Measurements from ENCODE around the gene BCR.
"Not testable (repeated sequence)": the region's sequence is repeated elsewhere in the genome, so short reads cannot be mapped to it uniquely, and the experiment has no call there.

BCR gene

DNA sequence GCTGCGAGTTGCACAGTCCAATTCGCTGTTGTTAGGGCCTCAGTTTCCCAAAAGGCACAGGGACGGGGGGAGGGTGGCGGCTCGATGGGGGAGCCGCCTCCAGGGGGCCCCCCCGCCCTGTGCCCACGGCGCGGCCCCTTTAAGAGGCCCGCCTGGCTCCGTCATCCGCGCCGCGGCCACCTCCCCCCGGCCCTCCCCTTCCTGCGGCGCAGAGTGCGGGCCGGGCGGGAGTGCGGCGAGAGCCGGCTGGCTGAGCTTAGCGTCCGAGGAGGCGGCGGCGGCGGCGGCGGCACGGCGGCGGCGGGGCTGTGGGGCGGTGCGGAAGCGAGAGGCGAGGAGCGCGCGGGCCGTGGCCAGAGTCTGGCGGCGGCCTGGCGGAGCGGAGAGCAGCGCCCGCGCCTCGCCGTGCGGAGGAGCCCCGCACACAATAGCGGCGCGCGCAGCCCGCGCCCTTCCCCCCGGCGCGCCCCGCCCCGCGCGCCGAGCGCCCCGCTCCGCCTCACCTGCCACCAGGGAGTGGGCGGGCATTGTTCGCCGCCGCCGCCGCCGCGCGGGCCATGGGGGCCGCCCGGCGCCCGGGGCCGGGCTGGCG is at the start of gene BCR:
Gene BCR (plus strand): TSS at position 209 of the 592 bp plus-strand sequence. CDS start 452 bp downstream, outside the sequence.
- DNase-seq, result no peak

DNA sequence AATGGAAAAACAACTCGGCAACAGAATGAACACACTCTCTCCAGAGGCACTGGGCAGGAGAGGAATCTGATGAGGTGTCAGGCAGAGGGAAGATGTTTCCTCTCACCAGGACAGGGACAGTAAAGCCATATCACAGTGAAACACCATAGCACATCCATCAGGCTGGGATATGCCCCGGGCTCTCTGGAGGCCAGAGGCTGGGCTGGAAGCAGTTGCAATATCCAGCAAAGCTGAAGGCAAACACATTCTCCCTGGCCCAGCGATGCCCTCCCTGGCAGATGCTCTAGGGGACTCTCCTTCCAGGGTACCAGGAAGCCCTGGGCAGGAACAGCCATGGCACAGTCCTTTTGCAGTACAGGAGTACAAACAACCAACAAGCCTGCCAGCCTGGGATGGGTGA is 49.6 kb upstream of the BCR start:
- DNase-seq, result no peak

DNA sequence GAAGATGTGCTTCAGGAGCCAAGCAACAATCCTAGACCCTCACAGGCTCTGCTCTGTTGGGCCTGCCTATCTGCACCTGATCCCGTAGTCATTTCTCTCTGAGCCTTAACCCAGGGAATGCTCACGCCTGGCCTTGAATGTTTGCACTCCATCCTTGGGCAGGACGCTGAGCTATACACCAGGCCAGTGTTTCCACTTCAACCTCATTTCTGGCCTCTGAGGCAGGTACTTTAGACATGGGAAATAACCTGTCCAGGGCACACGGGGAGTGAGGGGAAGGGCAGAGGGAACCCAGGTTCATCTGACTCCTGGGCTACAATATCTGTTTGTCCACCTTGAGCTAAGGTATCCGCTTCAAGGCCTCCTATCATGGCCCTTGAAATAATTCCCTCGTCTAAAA is 48.4 kb upstream of the BCR start:
- no peak for DNase-seq

DNA sequence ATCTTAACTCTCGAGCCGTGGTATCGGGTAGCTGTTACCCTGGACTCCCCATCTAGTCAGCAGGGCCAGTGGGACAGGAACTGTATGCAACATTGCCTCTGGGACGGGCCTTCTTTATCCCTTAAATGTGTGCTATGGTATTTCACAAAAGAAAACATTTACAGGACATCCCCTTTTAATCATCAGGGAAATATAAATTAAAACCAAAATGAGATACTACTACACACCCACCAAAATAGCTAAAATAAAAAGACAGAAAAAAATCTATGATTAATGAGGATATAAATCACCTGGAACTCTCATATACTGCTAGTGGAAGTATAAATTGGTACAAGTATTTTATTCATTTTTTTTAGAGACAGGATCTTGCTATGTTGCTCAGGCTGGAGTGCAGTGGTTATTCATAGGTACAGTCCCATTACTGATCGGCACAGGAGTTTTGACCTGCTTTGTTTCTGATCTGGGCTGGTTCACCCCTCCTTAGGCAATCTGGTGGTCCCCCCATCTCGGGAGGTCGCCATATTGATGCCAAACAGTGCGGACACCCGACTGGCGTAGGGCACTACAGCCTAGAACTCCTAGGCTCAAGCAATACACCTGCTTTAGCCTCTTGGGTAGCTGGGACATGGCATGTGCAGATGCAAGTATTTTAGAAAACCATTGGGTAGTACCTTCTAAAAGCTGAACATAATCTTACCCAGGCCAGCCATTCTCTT is 47.8 kb upstream of the BCR start:
- DNase-seq, result no peak

DNA sequence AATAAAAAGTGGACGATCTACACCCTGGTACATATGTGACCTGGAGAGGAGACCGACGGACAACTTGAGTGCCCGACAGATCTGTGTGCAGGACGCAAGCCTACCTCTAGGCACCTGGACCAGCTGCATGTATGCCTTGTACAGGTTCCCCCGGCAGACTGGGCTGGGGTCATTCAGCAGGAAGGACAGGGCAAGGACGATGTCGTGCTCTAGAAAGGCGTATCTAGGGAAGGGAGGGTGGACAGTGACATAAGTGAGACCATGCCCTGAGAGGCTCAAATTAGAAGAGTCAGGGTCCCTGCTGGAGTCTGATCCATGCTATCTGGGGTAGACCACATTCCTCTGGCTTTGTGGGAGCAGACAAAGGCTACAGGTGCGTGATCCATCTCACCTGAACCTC is 46.4 kb upstream of the BCR start:
- no peak for DNase-seq

DNA sequence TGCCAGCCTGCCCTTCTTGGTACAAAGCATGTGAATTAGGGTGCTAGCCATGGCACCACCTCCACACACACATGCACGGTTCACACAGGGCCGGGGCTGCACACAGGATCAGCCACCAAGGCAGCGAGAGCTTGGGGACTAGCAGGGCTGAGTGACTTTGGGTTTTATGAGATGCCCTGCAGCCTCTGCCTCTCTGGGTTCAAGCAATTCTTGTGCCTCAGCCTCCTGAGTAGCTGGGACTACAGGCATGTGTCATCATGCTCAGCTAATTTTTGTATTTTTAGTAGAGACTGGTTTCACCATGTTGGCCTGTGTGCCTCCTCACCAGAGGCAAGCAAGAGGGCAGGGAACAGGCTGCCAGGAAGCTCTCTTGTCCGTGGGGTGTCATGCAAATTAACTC is 43.3 kb upstream of the BCR start:
- DNase-seq, result not testable (repeated sequence)

DNA sequence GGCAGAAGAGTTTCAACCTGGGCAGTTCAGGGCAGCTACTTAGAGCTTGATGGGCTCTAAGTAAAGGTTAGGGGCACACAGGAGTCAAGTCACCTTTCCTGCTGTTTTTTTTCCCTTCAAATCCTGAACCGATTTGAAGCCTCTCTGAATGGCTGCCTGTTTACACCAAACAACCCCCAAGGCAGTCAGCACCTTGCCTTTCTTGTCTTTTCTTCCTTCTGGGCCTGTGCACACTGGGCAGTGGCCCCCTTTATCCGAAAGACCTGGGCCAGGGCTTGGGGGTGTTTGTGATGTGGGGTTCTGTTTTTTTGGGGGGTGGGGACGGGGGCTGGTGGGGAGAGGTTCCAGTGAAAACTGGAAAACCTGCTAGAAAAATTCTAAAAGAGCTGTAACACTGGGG is 42.8 kb upstream of the BCR start:
- DNase-seq, result no peak

DNA sequence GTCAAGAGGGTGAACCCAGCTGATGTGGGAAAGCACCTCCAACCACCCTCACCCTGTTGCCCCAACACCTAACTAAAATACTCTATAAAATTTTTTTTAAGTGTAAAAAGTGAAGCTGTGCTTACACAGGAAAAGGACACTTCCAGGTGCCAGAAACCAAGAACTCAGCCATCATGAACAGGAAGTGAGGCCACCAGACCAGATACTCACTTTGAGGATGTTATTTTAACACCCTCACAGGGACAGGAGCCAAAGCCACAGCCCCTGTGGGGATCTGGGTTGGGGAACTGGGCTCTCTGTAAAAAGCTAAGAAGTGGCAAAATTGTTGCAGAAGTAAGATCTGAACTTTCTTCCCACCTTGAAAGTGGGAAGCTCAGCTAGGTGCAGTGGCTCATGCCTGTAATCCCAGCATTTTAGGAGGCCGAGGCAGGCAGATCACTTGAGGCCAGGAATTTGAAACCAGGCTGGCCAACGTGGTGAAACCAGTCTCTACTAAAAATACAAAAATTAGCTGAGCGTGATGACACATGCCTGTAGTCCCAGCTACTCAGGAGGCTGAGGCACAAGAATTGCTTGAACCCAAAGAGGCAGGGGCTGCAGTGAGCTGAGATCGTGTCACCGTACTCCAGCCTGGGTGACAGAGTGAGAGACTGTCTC is 42.3 kb upstream of the BCR start:
- no peak for DNase-seq

DNA sequence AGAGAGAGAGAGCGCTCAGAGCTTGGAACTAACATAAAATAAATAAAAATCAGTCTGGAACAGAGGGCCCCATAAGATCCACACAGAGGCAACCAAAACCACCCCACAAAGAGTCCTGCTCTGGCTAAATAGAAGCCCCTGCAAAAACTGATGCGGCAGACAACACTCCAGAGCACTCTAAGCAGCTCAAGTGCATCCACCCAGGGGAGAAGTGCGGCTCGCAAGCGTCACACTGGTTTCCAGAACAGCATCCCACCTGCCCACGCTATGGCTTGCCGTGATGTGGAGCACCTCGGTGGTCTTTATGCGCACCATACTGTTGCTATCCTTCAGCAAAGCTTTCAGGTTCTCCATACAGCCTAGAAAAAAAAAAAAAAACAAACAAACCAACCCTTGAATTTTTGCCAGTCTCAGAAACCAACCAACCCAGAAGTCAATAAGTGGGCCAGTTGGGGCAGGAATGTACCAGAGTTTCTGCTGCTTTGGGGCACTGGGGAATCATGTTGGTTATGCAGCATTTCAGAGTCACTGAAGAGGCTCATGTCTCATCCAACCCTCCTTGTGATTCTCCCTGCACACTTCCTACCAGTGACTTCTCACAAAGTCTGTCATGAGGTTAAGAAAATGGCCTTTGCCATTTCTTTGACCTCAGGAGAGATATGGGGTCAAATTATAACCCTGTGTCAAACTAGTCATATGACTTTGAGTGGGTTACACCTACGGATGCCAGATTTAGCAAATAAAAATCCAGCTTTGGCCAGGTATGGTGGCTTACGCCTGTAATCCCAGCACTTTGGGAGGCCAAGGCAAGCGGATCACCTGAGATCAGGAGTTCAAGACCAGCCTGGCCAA is 41.5 kb upstream of the BCR start:
- DNase-seq, result no peak

DNA sequence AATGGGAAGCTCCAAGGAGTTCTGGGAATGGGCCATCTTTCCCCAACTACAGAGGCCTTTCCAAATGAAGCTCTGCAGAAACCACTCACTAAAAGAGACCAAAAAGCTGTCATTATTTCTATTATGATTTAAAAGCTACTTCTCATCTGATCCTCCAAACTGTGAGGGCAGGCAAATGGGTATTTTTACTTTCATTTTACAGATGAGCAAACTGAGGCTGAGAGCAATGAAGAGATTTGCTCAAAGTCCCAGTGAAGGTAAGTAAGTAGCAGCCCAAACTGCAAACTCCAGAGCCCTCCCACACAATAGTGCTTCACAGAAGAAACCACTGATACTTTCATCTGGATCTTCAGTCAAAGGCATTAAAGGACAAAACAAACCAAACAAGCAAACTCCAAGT is 39.9 kb upstream of the BCR start:
- no peak for DNase-seq

DNA sequence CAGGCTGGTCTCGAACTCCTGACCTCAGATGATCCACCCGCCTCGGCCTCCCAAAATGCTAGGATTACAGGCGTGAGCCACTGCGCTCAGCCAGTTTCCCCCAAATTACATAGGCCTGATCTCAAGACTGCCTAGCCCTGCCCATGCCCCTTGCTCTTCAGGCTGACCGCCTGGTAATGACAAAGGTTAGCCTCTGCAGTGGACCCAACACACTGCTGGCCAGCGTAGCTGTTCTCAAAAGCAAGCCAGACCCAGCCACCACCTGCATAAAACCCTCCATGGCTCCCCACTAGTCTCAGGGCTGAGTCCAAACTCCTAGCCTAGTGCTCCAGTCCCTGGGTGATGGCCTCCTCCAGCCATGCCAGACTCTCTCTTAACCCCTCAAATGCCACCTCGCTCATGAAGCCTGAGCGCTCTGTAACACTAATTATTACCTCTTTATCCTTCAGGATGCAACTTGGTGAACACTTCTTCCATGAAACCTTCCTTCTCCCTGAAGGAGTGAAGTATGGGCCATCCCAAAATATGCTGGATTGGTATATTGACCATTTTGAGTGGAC is 37.7 kb upstream of the BCR start:
- no peak for DNase-seq

DNA sequence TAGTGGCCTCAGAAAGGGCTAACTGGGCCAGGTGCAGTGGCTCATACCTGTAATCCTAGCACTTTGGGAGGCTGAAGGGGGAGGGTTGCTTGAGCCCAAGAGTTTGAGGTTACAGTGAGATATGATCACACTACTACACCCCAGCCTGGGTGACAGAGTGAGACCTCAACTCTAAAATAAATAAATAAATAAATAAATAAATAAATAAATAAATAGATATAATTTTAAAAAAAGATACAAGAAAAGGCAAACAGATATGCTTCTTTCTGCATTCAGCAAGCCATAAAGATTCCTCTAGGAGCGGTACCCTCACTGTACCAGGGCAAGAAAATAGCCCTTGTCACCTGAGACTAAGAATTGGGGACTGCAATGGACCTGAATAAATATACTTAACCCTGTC is 37.2 kb upstream of the BCR start:
- DNase-seq, result no peak

DNA sequence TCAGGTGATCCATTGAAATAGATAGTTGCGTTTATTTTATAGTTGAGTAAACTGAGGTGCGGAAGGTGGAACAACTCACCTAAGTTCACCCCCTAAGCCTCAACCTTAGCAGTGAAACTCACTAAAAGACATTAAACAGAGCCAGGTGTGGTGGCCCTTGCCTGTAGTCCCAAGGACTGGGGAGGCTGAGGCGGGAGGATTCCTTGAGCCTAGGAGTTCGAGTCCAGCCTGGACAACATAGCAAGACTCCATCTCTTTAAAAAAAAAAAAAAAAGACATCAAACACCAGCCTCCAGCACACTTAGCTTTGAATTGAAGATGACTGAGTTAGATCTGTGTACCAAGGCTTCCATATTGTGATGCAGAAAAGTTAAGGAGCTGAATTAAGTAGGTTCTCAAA is 35.9 kb upstream of the BCR start:
- no peak for DNase-seq

DNA sequence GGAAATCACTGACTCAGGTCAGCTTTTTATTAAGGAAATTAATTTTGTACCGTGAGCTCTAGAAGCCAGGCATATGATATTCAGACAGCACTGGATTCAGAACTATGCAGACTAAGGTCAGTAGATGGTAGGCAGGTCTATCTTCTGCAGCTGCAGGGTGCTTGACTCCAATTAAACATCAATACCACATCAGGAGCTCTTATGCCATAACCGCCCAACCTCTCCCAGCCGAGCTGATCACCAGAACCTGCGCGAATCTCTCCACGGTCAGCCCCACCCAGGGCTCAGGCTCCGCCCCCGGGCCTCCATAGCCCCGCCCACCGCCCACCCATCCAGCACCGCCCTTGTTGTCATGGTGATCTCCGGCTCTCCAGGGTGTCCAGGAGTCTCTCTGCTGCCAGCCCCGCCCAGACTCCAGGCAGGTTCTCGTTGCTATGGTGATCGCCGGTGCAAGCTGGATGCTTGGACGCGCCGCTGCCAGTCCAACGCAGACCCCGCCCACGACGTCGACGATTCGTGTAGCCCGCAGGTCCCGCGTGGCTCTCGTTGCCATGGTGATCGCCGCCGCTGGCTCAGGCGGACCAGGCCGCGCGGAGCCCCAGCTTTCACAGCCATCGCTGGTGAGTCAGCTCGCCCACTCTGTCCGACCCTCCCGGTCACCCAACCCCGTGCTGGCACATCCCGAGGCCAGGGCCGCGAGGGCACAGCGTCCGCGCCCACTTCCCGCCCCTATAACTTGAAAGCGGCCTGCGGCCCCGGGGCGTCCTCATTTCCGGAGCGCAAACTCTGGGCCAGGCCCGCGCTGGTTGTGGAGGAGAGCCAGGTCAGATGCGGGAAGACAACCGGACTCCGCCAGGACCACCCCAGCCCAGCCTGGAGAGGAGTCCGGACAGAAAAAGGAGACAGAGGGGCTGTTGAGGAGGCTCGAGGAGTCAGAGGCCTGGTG is 35.1 kb upstream of the BCR start, which contains the start of gene RAB36:
Gene RAB36 (plus strand): TSS at position 546 of the 946 bp plus-strand sequence. CDS start 1,140 bp downstream, outside the sequence.
- DNase-seq, result peak; percentile 45

DNA sequence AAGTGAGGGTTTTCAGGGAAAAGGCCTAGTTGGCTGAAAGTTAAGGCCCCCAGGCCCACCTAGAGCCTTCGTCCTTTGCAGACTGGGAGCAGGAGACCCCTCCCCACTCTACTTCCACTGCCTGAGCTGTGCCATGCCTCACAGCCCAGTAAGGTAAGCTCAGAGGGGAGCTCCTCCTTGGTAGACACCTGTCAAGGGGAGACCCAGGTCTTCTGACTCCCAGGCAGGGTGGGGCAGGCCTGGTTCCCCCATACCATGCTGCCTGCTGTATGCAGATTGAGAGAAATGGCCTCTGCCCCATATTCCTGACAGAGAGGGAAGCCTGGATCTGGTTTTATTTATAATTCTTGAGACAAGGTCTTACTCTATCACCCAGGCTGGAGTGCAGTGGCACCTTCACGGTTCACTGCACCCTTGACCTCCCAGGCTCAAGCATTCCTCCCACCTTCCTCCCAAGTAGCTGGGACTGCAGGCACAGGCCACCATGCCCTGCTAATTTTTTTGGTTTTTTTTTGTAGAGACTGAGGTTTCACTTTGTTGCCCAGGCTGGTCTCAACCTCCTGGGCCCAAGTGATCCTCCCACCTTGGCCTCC is 34.3 kb upstream of the BCR start:
- no peak for DNase-seq

DNA sequence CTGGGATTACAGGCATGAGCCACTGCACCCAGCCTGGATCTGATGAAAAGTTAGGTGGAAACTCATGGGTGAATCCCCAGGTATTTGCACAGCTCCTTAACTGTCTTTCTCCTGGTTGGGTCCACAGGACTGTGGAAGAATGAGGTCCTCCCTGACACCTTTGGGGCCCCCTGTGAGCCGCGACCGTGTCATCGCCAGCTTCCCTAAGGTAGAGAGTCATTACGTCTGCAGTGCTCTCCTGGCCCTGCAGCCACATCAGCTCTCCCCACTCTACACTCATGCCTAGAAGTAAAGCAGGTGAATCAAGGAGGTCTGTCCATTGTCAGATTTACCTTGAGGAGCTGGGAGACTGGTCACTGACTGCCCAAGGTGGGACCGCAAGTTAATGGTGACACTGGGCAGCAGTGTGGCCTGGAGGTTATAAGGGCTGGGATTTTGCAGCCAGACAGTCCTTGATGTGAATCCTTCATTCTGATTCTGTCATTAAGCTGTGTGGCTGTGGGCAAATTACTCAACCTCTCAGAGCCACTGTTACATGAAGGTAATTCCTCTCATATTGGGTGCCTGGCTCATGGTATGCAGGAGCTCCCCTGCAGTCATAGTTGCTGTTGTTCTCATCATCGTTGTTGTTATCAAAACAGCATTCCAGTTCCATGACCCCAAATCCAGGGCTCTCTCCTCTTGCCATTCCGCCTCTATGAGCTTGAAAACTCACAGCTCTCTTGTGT is 33.7 kb upstream of the BCR start:
- no peak for DNase-seq

DNA sequence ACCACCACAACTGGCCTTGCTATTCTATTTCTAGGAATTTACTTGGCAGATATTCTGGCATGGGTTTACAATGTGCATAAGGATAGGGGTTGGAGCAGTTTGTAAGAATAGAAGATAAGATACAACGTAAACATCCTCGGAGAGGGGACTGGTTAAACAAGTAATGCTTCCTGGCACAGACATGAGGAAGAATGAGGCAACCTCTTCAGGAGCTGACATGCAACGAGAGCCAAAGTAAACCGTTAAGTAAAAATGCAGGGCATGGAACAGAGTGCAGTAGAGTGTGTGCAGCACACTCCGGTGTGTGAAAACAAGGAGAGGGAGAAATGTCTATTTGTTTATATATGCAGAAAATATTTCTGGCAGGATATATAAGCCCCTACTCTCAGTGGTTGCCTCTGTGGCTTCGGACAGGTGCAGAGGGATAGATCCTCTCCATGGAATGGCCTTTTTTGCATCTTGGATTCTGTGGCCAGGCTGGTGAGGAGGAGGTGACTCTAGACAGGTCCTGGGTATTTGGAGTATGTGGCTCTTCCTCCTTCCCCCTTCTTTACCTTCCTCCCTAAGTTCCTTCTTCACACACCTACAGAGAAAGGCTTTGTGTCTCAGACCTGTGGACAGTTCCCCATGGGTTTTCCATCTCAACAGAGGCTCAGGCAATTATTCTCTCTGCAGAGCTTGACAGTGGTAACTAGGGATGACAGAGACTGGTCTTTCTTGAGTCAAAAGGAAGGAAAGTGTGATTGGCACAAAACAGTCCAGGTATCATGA is 32.5 kb upstream of the BCR start:
- DNase-seq, result no peak

DNA sequence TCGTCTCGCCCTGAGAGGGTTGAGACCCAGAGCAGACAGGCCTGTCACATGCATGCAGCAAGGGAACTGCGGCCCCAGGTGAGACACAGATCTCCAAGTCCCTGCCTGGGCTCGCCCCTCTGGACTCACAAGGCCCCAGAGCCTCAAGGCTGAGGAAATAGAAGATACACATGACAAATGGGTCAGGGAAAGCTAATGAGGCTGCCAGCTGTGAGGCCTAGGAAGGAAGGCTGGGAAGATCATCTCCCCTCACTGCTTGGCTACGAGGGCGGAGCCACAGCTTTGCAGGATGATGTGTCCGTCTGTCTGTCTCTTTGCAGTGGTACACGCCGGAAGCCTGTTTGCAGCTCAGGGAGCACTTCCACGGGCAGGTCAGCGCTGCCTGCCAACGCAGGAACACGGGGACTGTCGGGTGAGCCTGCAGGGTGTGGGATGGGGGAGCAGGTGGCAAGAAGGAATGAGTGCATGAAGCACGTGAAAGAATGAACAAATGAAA is 30.5 kb upstream of the BCR start:
- no peak for DNase-seq

DNA sequence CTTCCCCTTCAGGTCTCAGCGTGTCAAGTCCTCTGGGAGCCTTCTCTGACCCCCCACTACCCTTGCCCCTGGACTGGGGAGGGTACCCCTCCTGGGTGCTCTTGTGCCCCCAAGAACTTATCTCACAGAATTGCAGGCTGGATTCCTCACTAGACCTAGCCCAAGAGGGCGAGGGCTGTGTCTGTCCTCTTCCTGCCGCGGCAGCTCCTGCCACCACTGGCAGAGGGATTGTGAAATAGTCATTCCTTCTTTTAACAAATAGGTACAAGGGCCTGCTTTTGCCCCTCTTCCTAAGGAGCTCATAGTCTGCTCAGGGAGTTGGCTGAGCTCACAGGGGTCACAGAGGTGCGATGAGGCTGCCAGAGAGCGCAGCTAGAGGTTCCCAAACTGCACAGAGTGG is 29.5 kb upstream of the BCR start:
- DNase-seq, result no peak

DNA sequence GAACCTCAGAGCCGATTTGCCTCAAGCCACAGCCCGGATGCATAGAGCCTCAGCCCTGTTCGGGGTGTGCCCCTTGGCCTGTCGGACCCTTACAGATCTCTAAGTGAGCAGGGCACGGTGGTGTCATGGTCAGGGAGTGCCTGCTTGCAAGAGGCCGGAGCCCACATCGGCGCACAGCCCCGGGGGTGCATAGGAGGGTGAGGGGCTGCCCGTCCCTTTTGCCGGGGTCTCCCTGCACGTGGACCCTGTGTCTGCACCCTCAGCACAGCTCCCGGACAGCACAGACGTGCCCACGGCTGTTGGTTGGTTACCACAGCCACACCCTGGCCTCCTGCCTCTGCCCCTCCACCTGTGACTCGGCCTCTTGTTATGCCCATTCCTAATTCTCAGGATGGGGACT is 28.5 kb upstream of the BCR start:
- DNase-seq, result no peak

Measured in NCI-H2081 treated with DMSO at 0.1 percent for 48 hours (cell line).